Measurements from ENCODE around the gene PCYOX1L. TPM values are rescaled to one million over a fixed set of nuclear protein-coding genes. Genes with fewer than 3 reads are reported as not detected.

PCYOX1L gene
- total RNA-seq, 1 experiment from 2014 or later = 1.8 TPM

DNA sequence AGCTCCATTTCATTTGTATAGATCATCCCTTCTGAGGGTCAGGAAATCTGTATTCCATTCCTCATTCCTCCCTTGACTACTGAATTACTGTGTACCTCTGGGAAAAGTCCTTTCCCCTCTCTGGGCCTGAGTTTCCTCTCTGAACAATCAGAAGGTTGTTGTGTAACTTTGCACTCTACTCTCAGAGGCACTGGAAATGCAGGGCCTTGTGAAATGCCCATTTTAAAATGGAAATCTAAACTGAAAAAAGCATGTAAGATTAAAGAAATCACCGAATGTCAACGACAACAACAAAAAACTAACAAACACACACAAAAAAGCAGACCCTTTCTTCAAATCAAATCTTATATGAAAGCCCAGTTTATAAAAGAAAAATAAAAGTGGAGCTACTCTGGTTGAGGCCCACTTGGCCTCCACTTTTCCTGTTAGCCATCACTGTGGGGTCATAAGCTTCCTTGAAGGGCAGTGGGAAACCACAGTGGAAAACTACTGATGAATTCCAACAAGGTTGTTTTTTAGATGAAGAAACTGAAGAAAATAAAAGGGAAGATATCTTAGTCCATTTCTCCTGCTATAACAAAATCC lies 34.1 kb upstream of the PCYOX1L start:
- TF ChIP-seq, protein P1, sequence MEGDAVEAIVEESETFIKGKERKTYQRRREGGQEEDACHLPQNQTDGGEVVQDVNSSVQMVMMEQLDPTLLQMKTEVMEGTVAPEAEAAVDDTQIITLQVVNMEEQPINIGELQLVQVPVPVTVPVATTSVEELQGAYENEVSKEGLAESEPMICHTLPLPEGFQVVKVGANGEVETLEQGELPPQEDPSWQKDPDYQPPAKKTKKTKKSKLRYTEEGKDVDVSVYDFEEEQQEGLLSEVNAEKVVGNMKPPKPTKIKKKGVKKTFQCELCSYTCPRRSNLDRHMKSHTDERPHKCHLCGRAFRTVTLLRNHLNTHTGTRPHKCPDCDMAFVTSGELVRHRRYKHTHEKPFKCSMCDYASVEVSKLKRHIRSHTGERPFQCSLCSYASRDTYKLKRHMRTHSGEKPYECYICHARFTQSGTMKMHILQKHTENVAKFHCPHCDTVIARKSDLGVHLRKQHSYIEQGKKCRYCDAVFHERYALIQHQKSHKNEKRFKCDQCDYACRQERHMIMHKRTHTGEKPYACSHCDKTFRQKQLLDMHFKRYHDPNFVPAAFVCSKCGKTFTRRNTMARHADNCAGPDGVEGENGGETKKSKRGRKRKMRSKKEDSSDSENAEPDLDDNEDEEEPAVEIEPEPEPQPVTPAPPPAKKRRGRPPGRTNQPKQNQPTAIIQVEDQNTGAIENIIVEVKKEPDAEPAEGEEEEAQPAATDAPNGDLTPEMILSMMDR (conservative IDR thresholded peaks at IDR 0.05; ENCODE audit: low read depth, low read length) = no peak
- peaks cover 11% of the 10 kb centered on the region for H3K4me1 ChIP-seq (ENCODE audit: insufficient read depth, low read length, poor library complexity, severe bottlenecking)
- H3K4me3 ChIP-seq (ENCODE audit: low read depth, low read length, poor library complexity, severe bottlenecking) = no peak overlapping the region
- CTCF ChIA-PET = no interaction called here
- no TSS peak for BruUV-seq (replicated peaks)
- no peak for DNase-seq (ENCODE audit: low spot score)
- POLR2A ChIA-PET (ENCODE audit: low non-redundant PET) = no interaction called here
- H3K36me3 ChIP-seq (ENCODE audit: insufficient read depth, low read length, poor library complexity, severe bottlenecking) = no peaks in the 10 kb centered on the region
- no peaks in the 10 kb centered on the region for H3K27me3 ChIP-seq (replicated peaks; ENCODE audit: insufficient read depth, low read depth, low read length, poor library complexity)
- intact Hi-C loops (cut with micrococcal nuclease; ENCODE audit: unreplicated experiment) = no loop called here
- no peaks in the 10 kb centered on the region for H3K9me3 ChIP-seq (ENCODE audit: low read depth, low read length, poor library complexity, severe bottlenecking)
- H3K27ac ChIP-seq (ENCODE audit: low read depth, low read length, poor library complexity, severe bottlenecking) = no peak overlapping the region

- no peaks in the 10 kb centered on the region for H3K27me3 ChIP-seq (replicated peaks; ENCODE audit: insufficient read depth, low read depth, low read length, poor library complexity)
- CTCF ChIA-PET = no interaction called here
- no peak for DNase-seq (ENCODE audit: low spot score)
- POLR2A ChIA-PET (ENCODE audit: low non-redundant PET) = interaction anchor here (0.9 kb wide), 1 partner anchor 52 kb away, joined by 4 read pairs; no protein-coding TSS in a partner anchor
- intact Hi-C loops (cut with micrococcal nuclease; ENCODE audit: unreplicated experiment) = no loop called here
- BruUV-seq (replicated peaks) = no TSS peak
- H3K9me3 ChIP-seq (ENCODE audit: low read depth, low read length, poor library complexity, severe bottlenecking) = no peaks in the 10 kb centered on the region
- peaks cover 11% of the 10 kb centered on the region for H3K4me1 ChIP-seq (ENCODE audit: insufficient read depth, low read length, poor library complexity, severe bottlenecking)
- TF ChIP-seq, protein P1 (conservative IDR thresholded peaks at IDR 0.05; ENCODE audit: low read depth, low read length) = no peak
- no peak for TF ChIP-seq EZH2 (IDR thresholded peaks at IDR 0.05; ENCODE audit: borderline replicate concordance, low read depth, low read length, poor library complexity, severe bottlenecking)
- H3K36me3 ChIP-seq (ENCODE audit: insufficient read depth, low read length, poor library complexity, severe bottlenecking) = no peaks in the 10 kb centered on the region
- no peak overlapping the region for H3K4me3 ChIP-seq (ENCODE audit: low read depth, low read length, poor library complexity, severe bottlenecking)
- H3K27ac ChIP-seq (ENCODE audit: low read depth, low read length, poor library complexity, severe bottlenecking) = no peak overlapping the region
Observed at GRCh38 chr5:149324641-149325040, 33.2 kb upstream of the PCYOX1L start.

GRCh38 chr5:149325166-149325735 lies 32.6 kb upstream of the PCYOX1L start:
- Histone ChIP-seq H3K27ac (ENCODE audit: low read depth, low read length, poor library complexity, severe bottlenecking) (no peak overlapping the region), H3K36me3 (ENCODE audit: insufficient read depth, low read length, poor library complexity, severe bottlenecking) (no peaks in the 10 kb centered on the region), H3K27me3 (replicated peaks; ENCODE audit: insufficient read depth, low read depth, low read length, poor library complexity) (no peaks in the 10 kb centered on the region), H3K9me3 (ENCODE audit: low read depth, low read length, poor library complexity, severe bottlenecking) (no peaks in the 10 kb centered on the region), H3K4me1 (ENCODE audit: insufficient read depth, low read length, poor library complexity, severe bottlenecking) (peaks cover 11% of the 10 kb centered on the region), H3K4me3 (ENCODE audit: low read depth, low read length, poor library complexity, severe bottlenecking) (no peak overlapping the region)
- POLR2A ChIA-PET (ENCODE audit: low non-redundant PET) = interaction anchor here (0.9 kb wide), 1 partner anchor 53 kb away, joined by 4 read pairs; no protein-coding TSS in a partner anchor
- DNase-seq (ENCODE audit: low spot score) = no peak
- no TSS peak for BruUV-seq (replicated peaks)
- TF ChIP-seq, protein P1 (conservative IDR thresholded peaks at IDR 0.05; ENCODE audit: low read depth, low read length) = no peak
- intact Hi-C loops (cut with micrococcal nuclease; ENCODE audit: unreplicated experiment) = no loop called here
- CTCF ChIA-PET = no interaction called here

Data from A673 (cell line).